OCI-LY7 (cell line): Measurements from ENCODE around the gene FAM81A.

ENCODE experiments used
- EZH2phosphoT487 ChIP-seq: fragments of 200-600 bp; sonication (generic); IDR thresholded peaks from 2 replicates; pipeline ENCODE4 v1.6.1; 2018; ENCODE audit warnings: low read depth, borderline replicate concordance, mild to moderate bottlenecking, mixed run types, antibody characterized with exemption, low read length, moderate library complexity, mixed read lengths
- TF ChIP-seq, protein P1 (sequence below): fragments of 200-600 bp; sonication (generic); conservative IDR thresholded peaks from 2 replicates; pipeline ENCODE4 v1.5.1; 2014; ENCODE audit warnings: mild to moderate bottlenecking, antibody characterized with exemption, low read length, moderate library complexity, mixed read lengths

DNA sequence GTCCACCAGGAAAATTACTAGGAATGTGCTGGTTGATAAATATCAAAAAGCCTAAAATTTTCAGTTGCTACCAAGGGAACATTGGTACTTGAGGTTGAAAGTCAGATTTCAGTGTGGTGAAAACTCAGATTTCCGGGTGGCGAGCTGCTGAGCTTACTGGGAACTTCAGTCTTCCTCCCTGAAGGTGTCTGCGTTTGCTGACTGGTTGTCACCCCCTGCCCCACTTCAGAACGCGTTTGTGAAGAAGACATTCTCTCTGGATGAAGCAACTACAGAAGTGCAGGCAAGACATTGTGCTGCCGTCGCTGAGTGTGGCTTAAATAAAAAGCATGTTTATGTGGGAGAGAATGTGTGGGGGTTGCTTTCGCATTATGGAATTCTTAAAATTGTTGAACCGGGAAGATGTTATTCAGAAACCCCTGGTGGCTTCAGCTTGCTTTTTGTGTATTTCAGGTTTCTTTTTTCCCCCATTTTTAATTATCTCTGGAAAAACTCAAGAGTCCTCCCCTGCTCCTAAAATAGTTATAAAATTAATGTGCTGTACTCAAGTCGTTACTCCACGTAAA lies 7.1 kb downstream of the FAM81A start:
- TF ChIP-seq EZH2phosphoT487: no peak
- TF ChIP-seq, protein P1, sequence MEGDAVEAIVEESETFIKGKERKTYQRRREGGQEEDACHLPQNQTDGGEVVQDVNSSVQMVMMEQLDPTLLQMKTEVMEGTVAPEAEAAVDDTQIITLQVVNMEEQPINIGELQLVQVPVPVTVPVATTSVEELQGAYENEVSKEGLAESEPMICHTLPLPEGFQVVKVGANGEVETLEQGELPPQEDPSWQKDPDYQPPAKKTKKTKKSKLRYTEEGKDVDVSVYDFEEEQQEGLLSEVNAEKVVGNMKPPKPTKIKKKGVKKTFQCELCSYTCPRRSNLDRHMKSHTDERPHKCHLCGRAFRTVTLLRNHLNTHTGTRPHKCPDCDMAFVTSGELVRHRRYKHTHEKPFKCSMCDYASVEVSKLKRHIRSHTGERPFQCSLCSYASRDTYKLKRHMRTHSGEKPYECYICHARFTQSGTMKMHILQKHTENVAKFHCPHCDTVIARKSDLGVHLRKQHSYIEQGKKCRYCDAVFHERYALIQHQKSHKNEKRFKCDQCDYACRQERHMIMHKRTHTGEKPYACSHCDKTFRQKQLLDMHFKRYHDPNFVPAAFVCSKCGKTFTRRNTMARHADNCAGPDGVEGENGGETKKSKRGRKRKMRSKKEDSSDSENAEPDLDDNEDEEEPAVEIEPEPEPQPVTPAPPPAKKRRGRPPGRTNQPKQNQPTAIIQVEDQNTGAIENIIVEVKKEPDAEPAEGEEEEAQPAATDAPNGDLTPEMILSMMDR: no peak
